Calu3 (cell line): ENCODE data around the gene SETBP1. TPM values are rescaled to one million over a fixed set of nuclear protein-coding genes. Genes with fewer than 3 reads are reported as not detected.

Experiments used
- BruUV-seq: library from RNA; stranded (reverse); fragments of 400-500 nt; replicated peaks from 2 replicates; lab custom pipeline; 2021; lab: Mats Ljungman, UMichigan
- CTCF ChIA-PET: fragments of 300-600 bp; sonication (Branson Sonifier 250); formaldehyde crosslinking; loops from one replicate; lab custom pipeline; 2022; ENCODE audit warnings: antibody characterized with exemption; lab: Charles Lee
- DNase-seq: peaks from one replicate; pipeline ENCODE4 v3.0.0; 2022
- H3K27ac Mint-ChIP-seq: one replicate; pipeline ENCODE4 v1.8.0; 2022; ENCODE audit warnings: mixed read lengths; ENCODE audit not compliant: unreplicated experiment
- H3K27me3 Mint-ChIP-seq: one replicate; pipeline ENCODE4 v1.8.0; 2022; ENCODE audit warnings: mixed read lengths; ENCODE audit not compliant: unreplicated experiment
- H3K36me3 Mint-ChIP-seq: one replicate; pipeline ENCODE4 v1.8.0; 2022; ENCODE audit warnings: mild to moderate bottlenecking, moderate library complexity, mixed read lengths; ENCODE audit not compliant: insufficient read depth, unreplicated experiment
- H3K4me1 Mint-ChIP-seq: one replicate; pipeline ENCODE4 v1.8.0; 2022; ENCODE audit warnings: mild to moderate bottlenecking, low read depth, mixed read lengths; ENCODE audit not compliant: unreplicated experiment
- H3K4me3 Mint-ChIP-seq: one replicate; pipeline ENCODE4 v1.8.0; 2022; ENCODE audit warnings: mild to moderate bottlenecking, low read depth, moderate library complexity, mixed read lengths; ENCODE audit not compliant: unreplicated experiment
- H3K9me3 Mint-ChIP-seq: one replicate; pipeline ENCODE4 v1.8.0; 2022; ENCODE audit warnings: low read depth, mixed read lengths; ENCODE audit not compliant: unreplicated experiment
- intact Hi-C: fragments of 100-400 bp; cut with micrococcal nuclease; formaldehyde crosslinking; loops from one replicate; pipeline ENCODE4 v1.10.0; 2022; ENCODE audit not compliant: unreplicated experiment
- total RNA-seq: library from RNA; stranded (reverse); gene quantifications from 2 replicates; pipeline ENCODE4 v1.2.3, GENCODE V29; 2022
- TF ChIP-seq, protein P1 (sequence below): fragments of 200-600 bp; IDR thresholded peaks from one replicate; pipeline ENCODE4 v1.8.0; 2022; ENCODE audit warnings: antibody characterized with exemption; ENCODE audit not compliant: unreplicated experiment

The SETBP1 gene
- total RNA-seq, 1 experiment from 2014 or later, result 6.0 TPM

DNA sequence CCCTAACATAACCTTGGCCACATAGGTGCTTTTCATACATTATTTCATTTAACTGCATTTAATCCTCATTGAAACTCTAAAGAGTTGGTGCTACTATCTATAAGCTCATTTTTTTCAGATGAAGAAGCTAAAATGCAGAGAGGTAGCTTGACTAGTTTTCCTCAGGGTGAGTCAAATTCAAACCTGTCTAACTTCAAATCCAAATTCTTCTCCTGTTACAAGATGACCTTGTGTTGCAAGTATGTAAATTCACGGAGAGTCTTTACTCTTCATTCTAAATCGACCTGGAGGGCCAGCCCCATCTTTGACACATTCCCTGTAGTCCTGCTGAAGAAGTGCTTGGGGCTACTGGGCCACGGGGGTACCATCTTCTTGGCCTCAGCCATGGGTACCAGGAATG lies 8.2 kb upstream of the SETBP1 start:
- H3K4me1 Mint-ChIP-seq, result peaks cover 15% of the 10 kb centered on the region
- DNase-seq, result no peak
- TF ChIP-seq, protein P1, sequence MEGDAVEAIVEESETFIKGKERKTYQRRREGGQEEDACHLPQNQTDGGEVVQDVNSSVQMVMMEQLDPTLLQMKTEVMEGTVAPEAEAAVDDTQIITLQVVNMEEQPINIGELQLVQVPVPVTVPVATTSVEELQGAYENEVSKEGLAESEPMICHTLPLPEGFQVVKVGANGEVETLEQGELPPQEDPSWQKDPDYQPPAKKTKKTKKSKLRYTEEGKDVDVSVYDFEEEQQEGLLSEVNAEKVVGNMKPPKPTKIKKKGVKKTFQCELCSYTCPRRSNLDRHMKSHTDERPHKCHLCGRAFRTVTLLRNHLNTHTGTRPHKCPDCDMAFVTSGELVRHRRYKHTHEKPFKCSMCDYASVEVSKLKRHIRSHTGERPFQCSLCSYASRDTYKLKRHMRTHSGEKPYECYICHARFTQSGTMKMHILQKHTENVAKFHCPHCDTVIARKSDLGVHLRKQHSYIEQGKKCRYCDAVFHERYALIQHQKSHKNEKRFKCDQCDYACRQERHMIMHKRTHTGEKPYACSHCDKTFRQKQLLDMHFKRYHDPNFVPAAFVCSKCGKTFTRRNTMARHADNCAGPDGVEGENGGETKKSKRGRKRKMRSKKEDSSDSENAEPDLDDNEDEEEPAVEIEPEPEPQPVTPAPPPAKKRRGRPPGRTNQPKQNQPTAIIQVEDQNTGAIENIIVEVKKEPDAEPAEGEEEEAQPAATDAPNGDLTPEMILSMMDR, result no peak
- no TSS peak for BruUV-seq
- no peaks in the 10 kb centered on the region for H3K27me3 Mint-ChIP-seq
- H3K4me3 Mint-ChIP-seq, result no peak overlapping the region
- H3K27ac Mint-ChIP-seq, result no peak overlapping the region
- intact Hi-C loops, result loop anchor here (10.0 kb wide), 1 partner anchor 712 kb away; no protein-coding TSS in a partner anchor
- H3K36me3 Mint-ChIP-seq, result no peaks in the 10 kb centered on the region
- no peaks in the 10 kb centered on the region for H3K9me3 Mint-ChIP-seq
- CTCF ChIA-PET, result interaction anchor here (0.8 kb wide), 1 partner anchor 71 kb away, joined by 3 read pairs; no protein-coding TSS in a partner anchor

DNA sequence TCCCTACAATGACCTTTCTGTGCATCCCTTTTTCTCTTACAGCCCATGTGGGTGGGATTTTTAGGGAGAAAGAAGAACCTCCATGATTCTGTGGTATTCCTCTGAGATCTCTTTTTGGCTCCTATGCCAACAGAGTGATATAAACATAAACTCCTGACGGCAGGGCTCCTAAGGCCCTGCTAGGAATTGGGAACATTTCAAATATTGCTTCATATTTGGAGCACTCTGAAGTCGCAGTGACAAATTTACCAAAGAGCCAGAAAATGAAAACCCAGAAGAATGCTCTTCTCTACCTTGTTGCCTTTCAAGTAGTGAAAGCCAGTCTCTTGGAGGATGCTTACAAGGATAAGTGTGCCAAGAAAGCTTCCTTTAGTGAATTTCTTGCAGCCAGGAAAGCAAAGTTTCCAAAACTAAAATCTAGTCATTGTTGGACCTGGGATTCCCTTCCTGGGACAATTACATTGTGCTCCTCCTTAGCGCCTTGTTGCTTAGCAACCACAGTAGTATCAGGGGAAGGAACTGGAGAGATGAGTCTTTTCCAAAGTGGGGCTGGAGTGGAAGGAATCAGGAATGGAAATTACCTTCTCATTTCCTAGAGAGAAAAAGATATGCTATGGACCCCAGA lies 7.3 kb upstream of the SETBP1 start:
- no peaks in the 10 kb centered on the region for H3K36me3 Mint-ChIP-seq
- H3K9me3 Mint-ChIP-seq, result no peaks in the 10 kb centered on the region
- TF ChIP-seq, protein P1, result no peak
- BruUV-seq, result no TSS peak
- H3K4me1 Mint-ChIP-seq, result peaks cover 6% of the 10 kb centered on the region
- no peak for DNase-seq
- intact Hi-C loops, result loop anchor here (10.0 kb wide), 1 partner anchor 711 kb away; no protein-coding TSS in a partner anchor
- H3K4me3 Mint-ChIP-seq, result no peak overlapping the region
- CTCF ChIA-PET, result interaction anchor here (0.8 kb wide), 1 partner anchor 72 kb away, joined by 3 read pairs; no protein-coding TSS in a partner anchor
- no peak overlapping the region for H3K27ac Mint-ChIP-seq
- H3K27me3 Mint-ChIP-seq, result no peaks in the 10 kb centered on the region

DNA sequence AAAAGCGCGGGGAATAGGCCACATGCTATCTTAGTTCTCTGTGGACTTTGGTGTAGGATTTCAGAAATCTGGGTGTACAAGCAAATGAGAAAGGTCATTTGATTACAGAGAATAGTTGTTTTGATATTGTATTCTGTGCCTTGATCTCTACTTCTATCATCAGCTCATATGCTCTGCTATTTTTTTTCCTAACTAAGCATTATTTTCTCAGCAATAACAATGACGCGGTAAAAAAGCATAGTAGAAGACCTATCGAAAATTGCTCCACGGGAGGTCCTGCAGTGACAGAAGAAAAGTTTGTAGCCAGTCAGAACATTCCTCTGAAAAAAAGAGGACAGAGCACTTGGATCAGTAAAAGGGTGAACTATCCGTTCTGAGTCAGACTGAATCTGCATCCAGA lies 2.8 kb upstream of the SETBP1 start:
- Mint-ChIP-seq H3K27ac (no peak overlapping the region), H3K27me3 (no peaks in the 10 kb centered on the region), H3K4me3 (no peak overlapping the region), H3K4me1 (no peaks in the 10 kb centered on the region), H3K9me3 (no peaks in the 10 kb centered on the region), H3K36me3 (peaks cover 27% of the 10 kb centered on the region)
- no peak for DNase-seq
- intact Hi-C loops, result loop anchor here (2.0 to 10.0 kb wide), 2 partner anchors 209 to 707 kb away; no protein-coding TSS in a partner anchor
- TF ChIP-seq, protein P1, result no peak
- BruUV-seq, result no TSS peak
- CTCF ChIA-PET, result no interaction called here

DNA sequence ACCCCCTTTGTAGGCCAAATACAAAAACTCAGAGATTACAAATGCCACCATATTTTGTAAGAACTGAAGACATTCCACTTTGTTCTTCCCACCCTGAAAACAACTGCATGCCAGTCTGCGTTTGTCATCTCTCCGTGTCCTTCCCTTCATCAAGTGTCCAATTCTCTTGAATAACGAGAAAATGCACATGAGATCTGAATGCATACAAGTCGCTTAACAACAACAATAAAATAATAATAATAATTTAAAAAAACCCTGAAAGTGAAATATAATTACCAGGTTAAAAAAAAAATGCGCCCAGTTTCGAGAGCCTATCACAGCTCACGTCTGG lies 2.0 kb upstream of the SETBP1 start:
- Mint-ChIP-seq H3K27ac (no peak overlapping the region), H3K27me3 (no peaks in the 10 kb centered on the region), H3K4me1 (no peaks in the 10 kb centered on the region), H3K9me3 (no peaks in the 10 kb centered on the region), H3K36me3 (peaks cover 27% of the 10 kb centered on the region), H3K4me3 (peak overlapping the region; percentile 73)
- intact Hi-C loops, result loop anchor here (2.0 to 10.0 kb wide), 2 partner anchors 208 to 706 kb away; no protein-coding TSS in a partner anchor
- BruUV-seq, result no TSS peak
- TF ChIP-seq, protein P1, result no peak
- no peak for DNase-seq
- CTCF ChIA-PET, result interaction anchor here (0.5 to 1.2 kb wide), 3 partner anchors 103 to 217 kb away, joined by 3 to 5 read pairs (median 3); no protein-coding TSS in a partner anchor
